GM15510 (cell line): ENCODE results near the gene TEC.

Experiments
- POLR2A ChIP-seq: IDR thresholded peaks from 3 replicates; pipeline ENCODE4 v1.6.1; 2011; ENCODE audit warnings: borderline replicate concordance; ENCODE audit not compliant: insufficient read length; ENCODE audit errors: extremely low read depth

The TEC gene

GRCh38 chr4:48109413-48110263 is 160.0 kb downstream of the TEC start:
- TF ChIP-seq POLR2A: no peak

DNA sequence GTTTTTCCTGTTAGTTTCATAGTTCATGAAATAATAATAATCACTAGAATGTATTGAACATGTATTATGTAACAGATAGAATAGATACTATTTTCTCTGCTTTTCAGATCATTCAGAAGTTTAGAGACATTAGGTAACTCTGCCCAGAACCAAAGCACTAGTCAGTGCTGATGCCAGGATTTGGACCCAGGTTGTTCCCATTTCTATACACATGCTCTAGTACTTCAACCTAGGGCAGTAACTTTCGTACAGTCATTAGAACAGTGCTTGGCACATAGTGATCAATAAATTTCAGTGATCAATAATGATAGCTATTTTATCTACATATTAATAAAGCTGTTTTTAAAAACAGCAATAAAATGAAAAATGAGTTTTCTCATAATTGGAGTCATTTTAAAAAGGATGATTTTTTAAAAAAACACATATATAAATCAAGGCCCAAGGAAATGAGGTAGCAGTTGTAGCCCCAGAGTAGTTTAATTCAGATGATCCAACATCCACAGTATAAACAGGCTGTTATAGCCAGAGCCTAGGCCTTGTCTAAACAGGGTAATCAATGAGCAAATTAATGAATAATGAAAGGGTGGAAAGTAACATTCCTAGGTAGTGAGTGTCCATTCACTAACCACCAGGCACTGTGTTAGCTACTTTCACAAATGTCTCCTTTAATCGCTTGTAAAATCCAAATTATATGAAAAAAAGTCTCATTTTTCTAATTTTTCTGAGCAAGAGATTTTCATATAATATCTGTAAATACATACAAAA is 161.1 kb downstream of the TEC start:
- no peak for TF ChIP-seq POLR2A

GRCh38 chr4:48105230-48105629 is 164.4 kb downstream of the TEC start:
- TF ChIP-seq POLR2A: no peak

DNA sequence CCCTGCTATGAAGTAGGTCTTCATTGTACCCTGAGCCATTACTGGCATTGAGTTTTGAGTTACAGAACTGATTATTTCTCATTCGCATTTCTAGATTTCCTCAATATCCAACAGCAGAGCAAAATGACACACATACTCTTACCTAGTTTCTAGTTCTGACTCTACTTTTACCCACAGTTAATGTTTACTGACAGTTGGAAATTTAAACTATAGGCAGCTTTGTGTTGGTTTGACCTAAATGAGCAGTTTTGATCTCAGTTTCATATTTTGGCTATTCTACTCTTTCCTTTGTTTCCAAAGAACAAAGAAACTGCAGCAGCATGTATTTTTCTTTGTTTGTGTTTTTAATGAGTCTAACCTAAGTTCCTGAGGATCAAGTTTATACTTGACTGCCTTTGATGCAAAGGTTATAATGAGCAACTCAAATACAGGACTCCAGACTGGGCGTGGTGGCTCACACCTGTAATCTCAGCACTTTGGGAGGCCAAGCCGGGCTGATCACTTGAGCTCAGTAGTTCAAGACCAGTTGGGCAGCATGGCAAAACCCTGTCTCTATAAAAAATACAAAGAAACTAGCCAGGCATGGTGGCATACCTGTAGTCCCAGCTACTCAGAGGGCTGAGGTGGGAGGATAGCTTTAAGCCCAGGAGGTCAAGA is 166.0 kb downstream of the TEC start:
- TF ChIP-seq POLR2A: no peak

GRCh38 chr4:48102303-48102702 is 167.3 kb downstream of the TEC start:
- no peak for TF ChIP-seq POLR2A

GRCh38 chr4:48100256-48100655 is 169.4 kb downstream of the TEC start:
- TF ChIP-seq POLR2A: no peak

- no peak for TF ChIP-seq POLR2A
Observed at GRCh38 chr4:48095441-48095840, 174.2 kb downstream of the TEC start.

GRCh38 chr4:48093991-48094416 is 175.6 kb downstream of the TEC start:
- TF ChIP-seq POLR2A: no peak

DNA sequence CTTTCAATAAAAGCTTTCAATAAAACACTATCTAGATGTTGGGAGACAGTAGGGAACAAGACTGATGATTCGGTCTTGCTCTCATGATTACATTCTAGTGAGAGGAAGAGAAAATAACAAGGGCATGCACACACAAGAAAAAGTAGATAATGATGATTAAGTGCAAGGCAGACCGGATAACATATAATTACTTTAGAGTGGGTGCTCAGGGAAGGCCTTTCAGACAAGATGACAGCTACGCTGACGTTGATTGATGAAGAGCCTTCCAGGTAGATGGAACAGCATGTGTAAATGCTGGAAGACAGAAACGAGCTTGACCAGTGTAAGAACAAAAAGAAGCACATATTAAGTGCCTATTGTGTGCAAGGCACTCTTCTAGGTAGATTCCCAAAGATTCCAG is 179.0 kb downstream of the TEC start:
- no peak for TF ChIP-seq POLR2A

DNA sequence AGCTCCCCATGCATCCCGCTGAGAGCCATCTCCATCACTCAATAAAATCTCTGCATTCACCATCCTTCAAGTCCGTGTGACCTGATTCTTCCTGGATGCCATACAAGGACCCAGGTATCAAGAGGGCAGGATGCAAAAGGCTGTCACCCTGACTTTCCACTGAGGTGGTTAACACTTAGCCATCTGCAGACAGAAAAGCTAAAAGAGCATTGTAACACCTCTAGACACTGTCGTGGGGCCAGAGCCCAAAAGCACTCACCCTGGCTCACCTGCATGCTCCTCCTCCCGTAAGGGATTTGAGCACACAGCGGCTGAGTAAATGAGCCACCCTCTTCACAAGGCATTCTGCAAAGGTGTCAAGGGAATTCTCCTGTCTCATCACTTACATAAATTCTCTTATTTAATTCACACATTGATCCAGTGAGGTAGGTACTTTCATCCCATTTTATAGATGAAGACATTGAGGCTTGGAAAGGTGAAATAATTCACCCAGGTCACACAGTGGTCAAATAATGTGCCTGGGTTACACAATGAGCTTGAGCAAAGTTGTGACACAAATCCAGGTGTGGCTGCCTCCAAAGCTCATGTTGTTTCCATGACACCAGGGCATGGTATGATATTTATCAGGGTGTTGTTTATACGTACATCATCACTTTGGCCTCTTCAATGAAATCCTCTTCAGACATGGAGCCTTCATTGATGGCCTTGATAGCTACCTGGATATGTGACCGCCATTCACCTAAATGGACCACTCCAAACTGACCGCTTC is 183.6 kb downstream of the TEC start:
- TF ChIP-seq POLR2A: no peak
